Activated T-cell treated with anti-CD3 and anti-CD28 coated beads, Interleukin-2, amount 50 U/mL, for 24 hours (primary cell): ENCODE measurements around the gene SLF2.

Source experiments
- DNase-seq: peaks from one replicate; pipeline ENCODE4 v3.0.0-alpha.2; 2020
- H3K27ac Mint-ChIP-seq: 2 replicates; pipeline ENCODE4 v1.8.0; 2020; ENCODE audit warnings: mild to moderate bottlenecking, mixed read lengths
- H3K27me3 Mint-ChIP-seq: 2 replicates; pipeline ENCODE4 v1.8.0; 2020; ENCODE audit warnings: mixed read lengths
- H3K36me3 Mint-ChIP-seq: 2 replicates; pipeline ENCODE4 v1.8.0; 2020; ENCODE audit warnings: low read depth, mixed read lengths
- H3K4me1 Mint-ChIP-seq: 2 replicates; pipeline ENCODE4 v1.8.0; 2020; ENCODE audit warnings: low read depth, mixed read lengths
- H3K4me3 Mint-ChIP-seq: 2 replicates; pipeline ENCODE4 v1.8.0; 2020; ENCODE audit warnings: mild to moderate bottlenecking, moderate library complexity, mixed read lengths
- H3K9me3 Mint-ChIP-seq: 2 replicates; pipeline ENCODE4 v1.8.0; 2020; ENCODE audit warnings: mixed read lengths

The SLF2 gene

GRCh38 chr10:100983868-100984671 is 71.3 kb downstream of the SLF2 start:
- DNase-seq = peak; percentile 21
- no peaks in the 10 kb centered on the region for H3K27me3 Mint-ChIP-seq
- no peak overlapping the region for H3K4me3 Mint-ChIP-seq
- H3K36me3 Mint-ChIP-seq = peaks cover 77% of the 10 kb centered on the region
- H3K9me3 Mint-ChIP-seq = no peaks in the 10 kb centered on the region
- no peak overlapping the region for H3K27ac Mint-ChIP-seq
- H3K4me1 Mint-ChIP-seq = peaks cover 29% of the 10 kb centered on the region

DNA sequence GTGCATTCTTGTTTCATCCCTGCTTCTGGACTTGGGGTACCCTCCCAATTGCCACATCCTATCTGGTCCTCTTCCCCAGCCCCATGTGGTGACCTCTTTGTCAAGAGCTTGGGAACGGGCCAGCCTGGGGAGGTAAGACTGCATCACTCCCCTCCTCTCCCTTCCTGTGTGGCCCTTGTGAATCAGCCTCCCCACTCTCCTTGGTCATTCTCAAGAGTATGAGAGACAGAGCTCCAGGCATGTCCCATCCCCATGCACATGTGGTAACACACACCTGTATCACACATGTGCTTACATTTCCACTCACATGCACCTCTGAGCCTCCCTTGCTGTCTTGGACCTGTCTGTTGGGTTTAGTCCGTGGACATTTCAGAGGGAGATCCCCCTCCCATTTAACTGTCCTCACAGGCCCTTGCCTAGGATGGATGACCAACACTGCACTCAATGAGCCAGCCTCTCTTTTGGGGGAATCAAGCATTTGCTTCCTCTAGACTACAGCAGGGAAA is 72.0 kb downstream of the SLF2 start:
- Mint-ChIP-seq H3K9me3 (no peaks in the 10 kb centered on the region), H3K27ac (peak overlapping the region; percentile 11), H3K36me3 (peaks cover 82% of the 10 kb centered on the region), H3K4me3 (no peak overlapping the region), H3K4me1 (peaks cover 35% of the 10 kb centered on the region), H3K27me3 (no peaks in the 10 kb centered on the region)
- no peak for DNase-seq

GRCh38 chr10:100985336-100985735 is 72.6 kb downstream of the SLF2 start:
- H3K4me3 Mint-ChIP-seq = peak overlapping the region; percentile 96
- no peaks in the 10 kb centered on the region for H3K27me3 Mint-ChIP-seq
- peaks cover 38% of the 10 kb centered on the region for H3K4me1 Mint-ChIP-seq
- H3K9me3 Mint-ChIP-seq = no peaks in the 10 kb centered on the region
- peaks cover 83% of the 10 kb centered on the region for H3K36me3 Mint-ChIP-seq
- no peak for DNase-seq
- peak overlapping the region; percentile 96 for H3K27ac Mint-ChIP-seq

DNA sequence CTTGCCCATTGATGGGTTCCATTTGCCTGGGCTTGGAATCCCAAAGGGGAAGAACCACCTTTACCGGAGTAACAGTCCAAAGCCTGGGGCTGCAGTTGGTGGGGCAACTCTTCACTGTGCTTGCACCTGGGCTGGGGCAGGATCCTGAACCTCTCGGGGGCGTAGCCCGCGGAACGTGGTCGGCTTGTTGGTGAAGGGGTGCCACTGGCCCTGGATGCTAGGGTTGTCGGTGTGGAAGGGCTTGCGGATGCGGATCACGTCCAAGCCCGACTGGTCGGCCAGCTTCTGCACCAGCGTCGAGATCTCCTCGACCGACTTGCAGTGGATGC is 73.8 kb downstream of the SLF2 start:
- DNase-seq = no peak
- H3K27me3 Mint-ChIP-seq = no peaks in the 10 kb centered on the region
- H3K4me3 Mint-ChIP-seq = peak overlapping the region; percentile 96
- H3K27ac Mint-ChIP-seq = peak overlapping the region; percentile 96
- peaks cover 83% of the 10 kb centered on the region for H3K36me3 Mint-ChIP-seq
- peaks cover 49% of the 10 kb centered on the region for H3K4me1 Mint-ChIP-seq
- no peaks in the 10 kb centered on the region for H3K9me3 Mint-ChIP-seq

GRCh38 chr10:100986952-100987684 is 74.4 kb downstream of the SLF2 start, which contains the start of the genes MRPL43 and TWNK:
Gene MRPL43 (minus strand): TSS chr10:100987497. CDS start chr10:100987443, 54 bp downstream.
Gene TWNK (plus strand): TSS chr10:100987543. CDS start chr10:100988211, 668 bp downstream.
- peak within 1 kb of the TSS; percentile 96 for H3K4me3 Mint-ChIP-seq
- peaks cover 49% of the 10 kb centered on the region for H3K4me1 Mint-ChIP-seq
- H3K27me3 Mint-ChIP-seq = no peaks in the 10 kb centered on the region
- peaks cover 80% of the 10 kb centered on the region for H3K36me3 Mint-ChIP-seq
- peak within 1 kb of the TSS; percentile 96 for H3K27ac Mint-ChIP-seq
- DNase-seq = peak; percentile 92
- H3K9me3 Mint-ChIP-seq = no peaks in the 10 kb centered on the region

GRCh38 chr10:100987685-100988049 is 74.9 kb downstream of the SLF2 start:
- Mint-ChIP-seq H3K9me3 (no peaks in the 10 kb centered on the region), H3K36me3 (peaks cover 78% of the 10 kb centered on the region), H3K4me1 (peaks cover 49% of the 10 kb centered on the region), H3K27ac (peak overlapping the region; percentile 96), H3K27me3 (no peaks in the 10 kb centered on the region), H3K4me3 (peak overlapping the region; percentile 96)
- no peak for DNase-seq

GRCh38 chr10:100988166-100988565 is 75.4 kb downstream of the SLF2 start:
- Mint-ChIP-seq H3K27me3 (no peaks in the 10 kb centered on the region), H3K36me3 (peaks cover 81% of the 10 kb centered on the region), H3K9me3 (no peaks in the 10 kb centered on the region), H3K4me1 (peaks cover 49% of the 10 kb centered on the region), H3K4me3 (peak overlapping the region; percentile 96), H3K27ac (peak overlapping the region; percentile 96)
- no peak for DNase-seq

GRCh38 chr10:100989088-100989487 is 76.3 kb downstream of the SLF2 start:
- Mint-ChIP-seq H3K4me3 (peak overlapping the region; percentile 96), H3K9me3 (no peaks in the 10 kb centered on the region), H3K27ac (no peak overlapping the region), H3K4me1 (peaks cover 49% of the 10 kb centered on the region), H3K27me3 (no peaks in the 10 kb centered on the region), H3K36me3 (peaks cover 85% of the 10 kb centered on the region)
- no peak for DNase-seq

DNA sequence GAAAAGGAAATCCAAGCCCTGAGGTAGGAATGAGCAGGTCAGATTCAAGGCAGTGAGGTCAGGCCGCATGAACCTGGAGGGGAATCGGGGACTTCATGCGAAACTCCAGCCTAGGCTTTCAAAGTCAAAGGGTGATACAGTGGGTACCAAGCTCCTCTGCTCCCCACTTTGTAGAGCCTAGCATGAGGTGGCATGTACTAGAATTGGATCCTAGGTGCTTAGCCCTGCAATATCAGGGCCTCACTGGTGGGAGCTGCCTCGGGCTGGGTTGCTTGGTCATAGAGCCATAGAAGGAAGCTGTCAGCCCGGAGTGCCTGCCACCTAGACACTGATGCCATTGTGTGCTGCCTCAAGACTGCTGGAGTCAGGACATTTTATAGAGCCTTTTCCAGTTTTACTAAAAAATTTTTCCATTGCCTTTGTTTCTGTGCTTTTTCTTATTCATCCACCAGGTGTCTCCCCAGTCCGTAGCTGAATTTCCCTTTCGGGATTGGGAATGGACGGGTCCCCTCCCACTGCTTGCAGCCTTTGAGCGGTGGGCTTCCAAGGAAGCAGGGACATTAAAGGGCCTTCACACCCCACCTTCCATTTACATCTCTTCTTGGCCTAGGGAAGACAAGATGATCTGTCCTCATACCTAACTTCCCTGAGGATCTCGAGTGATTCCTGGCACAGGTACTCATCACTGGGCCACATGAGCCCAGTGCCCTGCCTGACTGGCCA is 81.4 kb downstream of the SLF2 start:
- no peaks in the 10 kb centered on the region for H3K9me3 Mint-ChIP-seq
- H3K4me1 Mint-ChIP-seq = peaks cover 41% of the 10 kb centered on the region
- peak overlapping the region; percentile 39 for H3K27ac Mint-ChIP-seq
- peaks cover 68% of the 10 kb centered on the region for H3K36me3 Mint-ChIP-seq
- no peaks in the 10 kb centered on the region for H3K27me3 Mint-ChIP-seq
- no peak for DNase-seq
- no peak overlapping the region for H3K4me3 Mint-ChIP-seq

DNA sequence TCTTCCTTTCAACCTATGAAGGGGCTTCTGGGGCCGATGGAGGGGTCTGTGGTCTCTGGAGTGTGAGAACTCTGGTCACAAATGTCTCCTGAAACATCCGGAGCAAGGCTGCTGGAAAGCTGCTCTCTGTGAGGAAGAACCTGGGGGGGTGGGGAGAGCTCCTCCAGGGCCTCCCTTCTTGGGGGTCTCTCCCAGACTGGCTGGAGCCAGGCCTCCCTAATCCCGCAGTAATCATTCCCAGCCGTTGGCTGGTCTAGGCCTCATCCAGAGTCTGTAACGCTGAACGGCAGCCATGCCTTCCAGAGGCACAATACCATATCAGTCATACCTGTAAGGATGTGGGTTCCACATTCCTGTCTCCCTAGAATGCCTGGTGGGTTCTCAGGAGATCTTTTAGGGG is 82.4 kb downstream of the SLF2 start:
- Mint-ChIP-seq H3K4me3 (no peak overlapping the region), H3K27me3 (no peaks in the 10 kb centered on the region), H3K27ac (peak overlapping the region; percentile 90), H3K4me1 (peaks cover 36% of the 10 kb centered on the region), H3K36me3 (peaks cover 59% of the 10 kb centered on the region), H3K9me3 (no peaks in the 10 kb centered on the region)
- DNase-seq = no peak

DNA sequence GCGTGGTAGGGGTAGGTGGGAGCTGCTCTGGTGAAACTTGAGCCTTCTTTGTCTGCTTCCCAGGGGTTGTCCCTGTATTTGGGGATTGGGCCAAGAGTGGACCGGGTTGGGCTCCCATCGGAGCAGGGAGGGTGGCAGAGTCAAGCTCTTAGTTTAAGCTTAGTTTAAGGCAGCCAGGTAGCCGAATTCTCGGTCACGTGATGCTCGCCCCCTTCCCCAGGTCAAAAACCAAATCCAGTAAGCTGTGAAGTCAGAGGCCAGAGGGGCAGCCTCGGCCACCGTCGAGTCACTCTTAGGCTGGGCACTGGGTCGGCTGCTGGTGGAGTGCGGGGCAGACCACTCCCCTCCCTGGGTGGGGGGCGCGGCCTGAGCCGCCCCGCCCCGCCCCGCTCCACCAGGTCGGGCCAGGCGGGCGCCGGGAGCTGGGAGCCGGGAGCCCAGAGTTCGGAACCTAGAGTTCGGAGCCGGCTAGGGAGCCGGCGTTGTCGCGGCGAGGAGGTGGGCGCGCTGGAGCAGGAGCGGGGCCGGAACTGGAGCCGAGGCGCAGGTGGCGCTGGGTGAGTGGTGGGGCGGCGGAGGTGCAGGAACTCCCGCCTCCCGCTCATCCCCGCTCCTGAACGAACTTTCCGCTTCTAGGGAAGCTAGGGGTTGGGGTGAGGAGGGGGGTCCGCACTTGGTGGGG is 84.1 kb downstream of the SLF2 start:
- Mint-ChIP-seq H3K4me3 (peak overlapping the region; percentile 92), H3K36me3 (peaks cover 45% of the 10 kb centered on the region), H3K9me3 (no peaks in the 10 kb centered on the region), H3K27me3 (no peaks in the 10 kb centered on the region), H3K27ac (peak overlapping the region; percentile 94), H3K4me1 (peaks cover 31% of the 10 kb centered on the region)
- DNase-seq = no peak

DNA sequence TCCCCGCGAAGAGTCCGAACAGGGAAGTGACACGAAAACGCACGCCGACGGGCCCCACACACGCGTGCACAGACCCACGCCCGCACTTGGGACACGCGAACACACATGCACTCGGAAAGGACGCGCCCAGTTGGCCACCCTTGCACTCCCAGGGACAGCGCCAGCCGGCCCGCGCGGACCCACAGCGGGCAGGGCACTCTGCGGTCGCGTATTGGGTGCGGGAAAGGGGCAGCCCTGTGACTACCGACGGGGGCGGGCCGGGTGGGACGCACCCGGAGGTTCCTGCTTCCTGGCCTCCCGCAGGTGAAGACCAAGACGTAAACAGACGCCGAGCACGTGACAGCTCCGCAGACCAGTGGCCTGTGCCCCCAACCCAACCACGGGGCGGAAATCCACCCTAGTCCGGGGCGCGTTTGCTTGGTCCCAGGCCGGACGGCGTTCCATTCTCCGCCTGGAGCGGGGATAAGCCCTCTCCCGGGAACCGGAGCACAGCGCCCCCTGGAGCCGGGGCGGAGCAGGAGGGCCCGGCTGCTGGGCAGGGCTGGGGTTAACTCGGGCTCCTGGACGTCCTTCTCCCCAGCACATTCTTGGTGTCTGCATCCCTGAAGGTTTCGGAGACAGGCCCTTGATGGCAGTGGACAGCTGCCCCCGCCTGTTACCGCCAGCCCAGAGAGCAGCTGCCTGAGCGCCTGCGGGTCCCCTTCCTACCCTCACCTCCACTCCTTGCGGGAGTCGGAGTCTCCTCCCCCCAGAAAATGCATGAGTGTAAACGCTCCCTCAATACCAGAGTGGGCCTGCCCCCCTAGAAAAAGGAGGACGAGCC is 84.8 kb downstream of the SLF2 start:
- DNase-seq = peak; percentile 88
- Mint-ChIP-seq H3K9me3 (no peaks in the 10 kb centered on the region), H3K4me1 (peaks cover 31% of the 10 kb centered on the region), H3K27ac (peak overlapping the region; percentile 94), H3K36me3 (peaks cover 43% of the 10 kb centered on the region), H3K4me3 (peak overlapping the region; percentile 92), H3K27me3 (no peaks in the 10 kb centered on the region)

DNA sequence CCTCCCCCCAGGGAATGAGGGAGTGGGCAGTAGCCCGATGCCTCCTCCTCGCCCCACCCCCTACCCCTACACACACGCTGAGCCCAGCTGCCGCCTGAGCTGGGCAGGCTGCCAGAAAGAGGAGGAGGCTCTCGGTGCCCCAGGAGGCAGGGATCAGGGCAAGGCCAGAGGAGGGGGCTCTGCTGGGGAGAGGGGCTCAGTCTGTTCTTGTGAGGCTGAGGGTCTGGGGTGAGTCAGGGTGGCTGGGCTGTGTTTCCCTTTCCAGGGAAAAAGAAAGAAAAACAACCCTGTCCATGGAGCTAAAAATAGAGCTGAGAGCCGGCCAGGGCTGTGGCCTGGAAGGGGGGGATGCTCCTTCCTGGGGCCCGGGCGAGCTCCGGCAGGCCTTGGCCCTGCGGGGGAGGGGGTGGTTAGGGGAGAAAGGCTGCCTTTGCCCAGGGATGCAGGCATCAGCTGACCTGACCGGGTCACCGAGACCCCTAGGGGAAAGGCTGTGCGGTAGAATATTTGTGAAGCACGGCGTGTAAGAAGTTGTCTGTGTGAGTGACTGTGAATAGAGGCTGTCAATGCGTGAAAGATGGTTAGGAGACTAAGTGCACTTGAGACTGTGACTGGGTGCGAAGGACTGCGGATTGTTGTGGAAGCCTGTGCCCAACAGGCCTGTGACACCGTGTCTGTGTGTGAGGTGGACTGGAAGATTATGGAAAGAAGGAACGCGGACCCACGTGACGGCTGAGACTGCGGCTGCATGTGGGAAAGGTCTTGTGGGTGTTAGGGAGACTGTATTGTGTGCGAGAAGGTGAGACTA is 85.6 kb downstream of the SLF2 start:
- DNase-seq = peak; percentile 79
- H3K36me3 Mint-ChIP-seq = peaks cover 37% of the 10 kb centered on the region
- H3K4me1 Mint-ChIP-seq = peaks cover 31% of the 10 kb centered on the region
- peak overlapping the region; percentile 91 for H3K27ac Mint-ChIP-seq
- H3K4me3 Mint-ChIP-seq = peak overlapping the region; percentile 92
- no peaks in the 10 kb centered on the region for H3K27me3 Mint-ChIP-seq
- no peaks in the 10 kb centered on the region for H3K9me3 Mint-ChIP-seq
